Naive B cell (primary cell): ENCODE measurements around the gene RTEL1. TPM values are rescaled to one million over a fixed set of nuclear protein-coding genes. Genes with fewer than 3 reads are reported as not detected.
A peak's percentile ranks its signal among the peaks of the same experiment; 100 is the strongest.
"Not testable (repeated sequence)": the region's sequence is repeated elsewhere in the genome, so short reads cannot be mapped to it uniquely, and the experiment has no call there.

Source experiments
- ATAC-seq, 2 donors: fragments of 150-1000 bp; cut with Tn5 transposase; 2 replicates each; pipeline ENCODE4 v1.10.0; 2021; ENCODE audit warnings: low read depth in 2 of 2, mild to moderate bottlenecking in 2 of 2, moderate library complexity in 2 of 2
- DNase-seq: peaks from one replicate; pipeline ENCODE4 v3.0.0; 2022
- H3K27ac Mint-ChIP-seq, 6 donors: one replicate each; pipeline ENCODE4 v1.8.0; 2020 to 2022; ENCODE audit warnings: mild to moderate bottlenecking in 6 of 6, mixed read lengths in 6 of 6, moderate library complexity in 5 of 6, inconsistent platforms in 2 of 6
- H3K27me3 Mint-ChIP-seq, 3 donors: one replicate each; pipeline ENCODE4 v1.8.0; 2021 to 2022; ENCODE audit warnings: mixed read lengths in 3 of 3, mild to moderate bottlenecking in 1 of 3
- H3K36me3 Mint-ChIP-seq, 2 donors: one replicate each; pipeline ENCODE4 v1.8.0; 2020 to 2022; ENCODE audit warnings: mixed read lengths in 2 of 2, inconsistent platforms in 1 of 2, mild to moderate bottlenecking in 1 of 2
- H3K4me1 Mint-ChIP-seq, 3 donors: one replicate each; pipeline ENCODE4 v1.8.0; 2020 to 2022; ENCODE audit warnings: mixed read lengths in 3 of 3, inconsistent platforms in 1 of 3, mild to moderate bottlenecking in 1 of 3, moderate library complexity in 1 of 3
- H3K4me3 Mint-ChIP-seq, 8 donors: one replicate each; pipeline ENCODE4 v1.8.0; 2020 to 2022; ENCODE audit warnings: mild to moderate bottlenecking in 8 of 8, mixed read lengths in 8 of 8, moderate library complexity in 8 of 8, inconsistent platforms in 2 of 8
- H3K9me3 Mint-ChIP-seq, 7 donors: one replicate each; pipeline ENCODE4 v1.8.0; 2020 to 2022; ENCODE audit warnings: mixed read lengths in 7 of 7, mild to moderate bottlenecking in 5 of 7, inconsistent platforms in 2 of 7, moderate library complexity in 1 of 7
- polyA plus RNA-seq, 6 donors: library from polyadenylated mRNA; unstranded; fragments of 300-500 nt; fragmentation: Illumina TruSeq; gene quantifications; one replicate each; pipeline ENCODE4 v1.2.3, GENCODE V29; 2021; ENCODE audit warnings: low read depth in 6 of 6

Gene RTEL1
- polyA plus RNA-seq, 6 donors from 2014 or later: 1.5 to 6.5 (median 3.0) TPM; not detected in 1

DNA sequence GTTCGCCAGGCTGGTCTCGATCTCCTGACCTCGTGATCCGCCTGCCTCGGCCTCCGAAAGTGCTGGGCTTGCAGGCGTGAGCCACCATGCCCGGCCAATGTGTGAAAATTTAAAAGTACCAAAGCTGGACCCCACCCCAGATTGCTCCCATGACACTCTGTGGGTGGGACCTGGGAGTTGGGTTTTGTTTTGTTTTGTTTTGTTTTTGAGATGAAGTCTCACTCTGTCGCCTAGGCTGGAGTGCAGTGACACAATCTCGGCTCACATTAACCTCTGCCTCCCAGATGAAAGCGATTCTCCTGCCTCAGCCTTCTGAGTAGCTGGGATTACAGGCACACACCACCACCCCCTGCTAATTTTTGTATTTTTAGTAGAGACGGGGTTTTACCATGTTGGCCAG lies 13.6 kb downstream of the RTEL1 start:
- not testable (repeated sequence) for H3K9me3 Mint-ChIP-seq, ATAC-seq, H3K4me3 Mint-ChIP-seq, DNase-seq, H3K27ac Mint-ChIP-seq, H3K27me3 Mint-ChIP-seq, H3K4me1 Mint-ChIP-seq
- H3K36me3 Mint-ChIP-seq: peaks cover 5 to 18% of the 10 kb centered on the region in 2 donors

DNA sequence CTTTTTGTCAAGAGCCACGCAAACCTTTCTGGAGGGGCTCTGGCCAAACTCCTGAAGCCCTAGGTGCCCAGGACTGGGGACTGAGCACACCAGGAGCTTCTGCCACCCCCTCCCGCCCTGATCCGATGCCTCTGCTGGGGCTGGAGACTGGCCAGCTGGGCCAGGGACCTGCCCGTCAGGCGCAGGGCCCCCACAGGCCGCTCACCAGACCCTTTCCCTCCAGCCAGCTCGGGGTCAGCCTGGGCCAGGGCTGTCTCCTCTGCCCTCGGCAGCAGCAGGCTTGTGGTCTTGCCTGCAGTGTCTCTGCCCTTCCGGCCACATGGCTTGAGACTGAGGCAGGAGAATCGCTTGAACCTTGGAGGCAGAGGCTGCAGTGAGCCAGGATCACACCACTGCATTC lies 14.6 kb downstream of the RTEL1 start:
- Mint-ChIP-seq H3K9me3 (peaks cover 0 to 1% (median 0%) of the 10 kb centered on the region in 7 donors), H3K27me3 (no peaks in the 10 kb centered on the region), H3K27ac (no peak overlapping the region), H3K36me3 (peaks cover 5 to 18% of the 10 kb centered on the region in 2 donors), H3K4me3 (no peak overlapping the region), H3K4me1 (peaks cover 0 to 4% (median 4%) of the 10 kb centered on the region in 3 donors)
- no peak for DNase-seq
- ATAC-seq: no peak

DNA sequence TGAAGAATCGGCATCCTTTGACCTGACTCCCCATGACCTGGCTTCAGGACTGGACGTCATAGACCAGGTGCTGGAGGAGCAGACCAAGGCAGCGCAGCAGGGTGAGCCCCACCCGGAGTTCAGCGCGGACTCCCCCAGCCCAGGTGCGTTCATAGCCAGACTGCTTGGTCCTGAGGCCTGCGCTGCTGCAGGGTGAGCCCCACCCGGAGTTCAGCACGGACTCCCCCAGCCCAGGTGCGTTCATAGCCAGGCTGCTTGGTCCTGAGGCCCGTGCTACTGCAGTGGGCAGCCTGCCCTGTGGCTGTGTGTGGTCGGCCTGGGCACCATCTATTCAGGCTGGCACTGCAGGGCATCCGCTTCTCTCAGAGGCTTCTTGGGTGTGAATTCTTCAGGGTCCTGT lies 15.8 kb downstream of the RTEL1 start:
- Mint-ChIP-seq H3K9me3 (no peaks in the 10 kb centered on the region), H3K36me3 (peaks cover 0 to 11% of the 10 kb centered on the region in 2 donors), H3K4me1 (peaks cover 0 to 4% (median 0%) of the 10 kb centered on the region in 3 donors), H3K4me3 (no peak overlapping the region), H3K27me3 (no peaks in the 10 kb centered on the region), H3K27ac (peak overlapping the region in 1 of 6 donors; percentile 76)
- ATAC-seq: no peak
- DNase-seq: no peak

DNA sequence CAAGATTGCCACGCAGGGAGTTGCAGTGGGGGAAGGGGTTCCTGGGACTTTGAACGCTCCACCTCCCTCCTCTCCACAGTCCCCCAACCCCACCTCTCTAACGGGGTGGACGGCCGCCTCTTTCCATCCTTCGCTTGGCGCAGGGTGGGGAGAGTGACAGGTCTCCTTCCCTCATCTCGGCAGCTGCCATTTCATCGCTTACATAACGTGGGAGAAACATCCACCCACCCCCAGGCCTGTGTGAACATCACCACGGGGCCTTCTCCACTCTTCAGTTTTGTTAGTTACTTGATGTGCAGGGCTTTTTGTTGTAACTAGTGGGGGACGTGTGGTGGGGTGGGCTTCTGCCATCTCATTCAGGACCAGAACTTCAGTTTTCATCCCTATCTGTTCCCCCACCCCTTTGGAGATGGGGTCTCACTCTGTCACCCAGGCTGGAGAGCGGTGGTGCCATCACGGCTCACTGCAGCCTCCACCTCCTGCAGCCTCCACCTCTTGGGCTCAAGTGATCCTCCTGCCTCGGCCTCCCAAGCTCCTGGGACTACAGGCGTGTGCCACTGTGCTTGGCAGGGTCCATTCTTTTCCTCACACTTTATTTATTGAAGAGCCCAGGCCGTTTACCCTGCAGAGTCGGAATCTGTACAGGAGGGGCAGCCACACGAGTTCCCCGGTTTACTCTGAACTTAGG lies 17.7 kb downstream of the RTEL1 start:
- Mint-ChIP-seq H3K27me3 (no peaks in the 10 kb centered on the region), H3K27ac (no peak overlapping the region), H3K4me3 (peak overlapping the region in 1 of 8 donors; percentile 66), H3K36me3 (peaks cover 0 to 11% of the 10 kb centered on the region in 2 donors), H3K4me1 (no peaks in the 10 kb centered on the region), H3K9me3 (no peaks in the 10 kb centered on the region)
- DNase-seq (no peak), ATAC-seq (no peak)

DNA sequence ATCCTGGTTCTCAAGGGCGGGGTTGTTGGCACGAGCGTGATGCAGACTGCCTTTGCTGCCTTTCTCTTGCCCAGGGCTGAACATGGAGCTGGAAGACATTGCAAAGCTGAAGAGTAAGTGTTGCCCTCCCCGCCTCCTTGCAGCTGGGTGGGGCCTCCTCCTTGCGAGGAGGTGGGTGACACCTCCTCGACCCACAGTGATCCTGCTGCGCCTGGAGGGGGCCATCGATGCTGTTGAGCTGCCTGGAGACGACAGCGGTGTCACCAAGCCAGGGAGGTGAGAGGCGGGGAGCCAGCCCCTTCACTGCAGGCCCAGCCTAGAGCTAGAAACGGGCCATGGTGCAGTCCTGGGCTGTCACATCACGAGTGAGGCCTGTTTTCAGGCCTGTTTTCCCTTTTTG lies 20.0 kb downstream of the RTEL1 start:
- Mint-ChIP-seq H3K4me1 (no peaks in the 10 kb centered on the region), H3K36me3 (peaks cover 0 to 11% of the 10 kb centered on the region in 2 donors), H3K9me3 (no peaks in the 10 kb centered on the region), H3K4me3 (no peak overlapping the region), H3K27ac (peak overlapping the region in 1 of 6 donors; percentile 67), H3K27me3 (no peaks in the 10 kb centered on the region)
- DNase-seq: no peak
- ATAC-seq: no peak

DNA sequence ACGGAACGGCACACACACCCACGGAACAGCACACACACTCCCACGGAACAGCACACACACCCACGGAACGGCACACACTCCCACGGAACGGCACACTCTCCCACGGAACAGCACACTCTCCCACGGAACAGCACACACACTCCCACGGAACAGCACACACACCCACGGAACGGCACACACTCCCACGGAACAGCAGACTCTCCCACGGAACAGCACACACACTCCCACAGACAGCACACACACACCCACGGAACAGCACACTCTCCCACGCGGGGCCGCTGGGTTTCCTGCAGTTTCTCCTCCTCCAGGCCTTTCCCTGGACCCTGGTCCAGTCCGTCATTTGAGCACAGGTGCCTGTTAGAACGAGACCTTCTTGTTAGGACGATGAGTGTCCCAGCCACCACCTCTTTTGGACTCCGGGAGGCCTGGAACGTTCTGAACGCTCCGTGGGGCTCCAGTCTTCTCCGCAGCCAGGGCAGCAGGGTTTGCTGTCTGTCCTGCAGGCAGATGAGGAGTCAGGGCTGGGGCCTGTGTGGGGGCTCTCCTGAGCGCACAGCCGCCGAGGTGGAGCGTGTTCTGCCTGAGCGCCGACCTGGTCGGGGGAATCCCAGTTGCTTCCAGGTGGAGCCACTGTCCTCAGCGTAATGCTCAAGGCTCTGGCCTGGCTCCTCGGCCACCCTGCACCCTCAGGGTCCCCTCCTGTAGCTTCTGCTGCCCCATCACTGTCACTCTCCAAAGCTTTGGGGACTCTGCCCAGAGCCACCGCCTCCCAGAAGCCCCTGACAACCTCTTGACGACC lies 20.8 kb downstream of the RTEL1 start:
- Mint-ChIP-seq H3K9me3 (no peaks in the 10 kb centered on the region), H3K27me3 (no peaks in the 10 kb centered on the region), H3K27ac (no peak overlapping the region)

DNA sequence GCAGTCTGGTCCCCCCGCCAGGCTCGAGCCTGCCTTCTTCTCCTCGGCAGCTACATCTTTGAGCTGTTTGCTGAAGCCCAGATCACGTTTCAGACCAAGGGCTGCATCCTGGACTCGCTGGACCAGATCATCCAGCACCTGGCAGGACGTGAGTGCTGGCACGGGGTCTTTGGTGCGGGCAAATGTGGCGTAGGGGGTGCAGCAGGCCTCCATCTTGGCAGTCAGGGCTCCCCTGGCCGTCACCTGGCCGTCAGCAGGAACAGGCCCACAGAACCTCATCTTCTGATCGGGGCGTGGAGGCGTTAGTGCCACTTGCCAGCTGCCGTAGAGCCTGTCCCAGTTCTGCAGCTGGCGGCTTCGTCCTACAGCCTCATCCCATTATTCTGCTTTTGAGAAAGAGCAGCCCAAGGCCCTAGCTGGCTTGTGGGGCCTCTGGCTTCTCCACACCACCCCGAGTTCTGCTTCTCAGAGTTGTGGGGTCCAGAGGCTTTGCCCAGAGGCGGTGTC lies 21.7 kb downstream of the RTEL1 start:
- H3K27me3 Mint-ChIP-seq: no peaks in the 10 kb centered on the region
- no peaks in the 10 kb centered on the region for H3K4me1 Mint-ChIP-seq
- H3K36me3 Mint-ChIP-seq: peaks cover 0 to 11% of the 10 kb centered on the region in 2 donors
- DNase-seq (no peak), ATAC-seq (no peak)
- H3K27ac Mint-ChIP-seq: no peak overlapping the region
- no peaks in the 10 kb centered on the region for H3K9me3 Mint-ChIP-seq
- H3K4me3 Mint-ChIP-seq: no peak overlapping the region

More for the DNA sequence above, 20.8 kb downstream of the RTEL1 start:
- no peaks in the 10 kb centered on the region for H3K4me1 Mint-ChIP-seq
- no peak for DNase-seq
- no peak for ATAC-seq
- no peak overlapping the region for H3K4me3 Mint-ChIP-seq
- H3K36me3 Mint-ChIP-seq: peaks cover 0 to 11% of the 10 kb centered on the region in 2 donors

DNA sequence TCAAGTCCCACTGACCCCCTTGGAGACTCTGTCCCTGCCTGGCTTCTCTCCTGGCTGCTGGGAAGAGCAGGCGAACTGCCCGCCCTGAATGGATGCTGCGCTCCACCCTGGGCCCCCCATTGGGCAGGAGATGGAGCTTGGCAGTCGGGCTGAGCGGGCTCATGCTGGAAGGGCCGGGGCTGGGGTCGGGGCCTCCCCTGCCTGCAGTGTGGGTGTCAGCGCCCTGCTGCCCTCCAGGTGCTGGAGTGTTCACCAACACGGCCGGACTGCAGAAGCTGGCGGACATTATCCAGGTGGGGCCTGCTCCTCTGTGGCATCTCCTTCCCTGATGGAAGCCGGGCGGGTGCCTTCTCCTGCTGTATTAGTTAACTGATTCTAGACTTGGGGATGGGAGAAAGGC lies 22.3 kb downstream of the RTEL1 start:
- no peaks in the 10 kb centered on the region for H3K9me3 Mint-ChIP-seq
- DNase-seq: no peak

DNA sequence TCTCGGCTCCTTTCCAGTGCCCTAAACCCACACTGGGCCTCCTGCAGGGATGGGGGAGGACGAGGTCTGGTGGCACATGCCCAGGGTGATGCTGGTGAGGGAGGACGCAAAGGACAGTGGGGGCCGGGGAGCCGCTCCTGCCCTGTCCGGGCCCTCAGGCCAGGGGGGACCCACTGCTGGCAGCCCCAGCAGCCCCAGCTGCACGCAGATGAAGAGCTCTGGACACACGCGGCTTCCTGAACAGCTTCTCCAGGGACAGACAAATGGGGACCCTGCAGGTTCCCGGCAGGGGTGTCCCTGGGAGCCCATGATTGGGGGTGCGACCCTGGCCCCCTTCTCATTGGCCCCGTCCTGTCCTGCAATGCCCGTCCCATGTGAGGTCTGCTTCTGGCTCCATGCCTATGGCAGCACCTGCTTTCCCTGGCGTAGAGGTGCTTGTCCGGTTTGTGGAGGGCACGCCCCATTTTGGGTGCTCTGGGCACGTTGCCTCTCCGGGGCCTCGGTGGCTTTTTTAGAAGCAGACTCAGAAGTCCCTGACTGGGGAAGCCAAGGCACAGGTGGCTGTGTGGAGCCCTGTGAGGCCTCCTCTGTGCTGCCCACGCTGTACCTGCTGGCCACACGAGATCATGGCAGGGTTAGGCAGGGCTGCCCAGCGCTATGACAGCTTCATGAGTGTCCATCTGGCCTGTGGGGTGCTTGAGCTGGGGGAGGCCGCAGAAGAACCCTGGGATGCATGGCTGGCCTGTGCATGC lies 22.9 kb downstream of the RTEL1 start:
- Mint-ChIP-seq H3K4me3 (no peak overlapping the region), H3K27me3 (no peaks in the 10 kb centered on the region), H3K27ac (no peak overlapping the region), H3K36me3 (peaks cover 0 to 4% of the 10 kb centered on the region in 2 donors), H3K4me1 (no peaks in the 10 kb centered on the region), H3K9me3 (no peaks in the 10 kb centered on the region)
- ATAC-seq (no peak), DNase-seq (no peak)

More for the DNA sequence above, 22.3 kb downstream of the RTEL1 start:
- Mint-ChIP-seq H3K36me3 (peaks cover 0 to 10% of the 10 kb centered on the region in 2 donors), H3K4me1 (no peaks in the 10 kb centered on the region), H3K27ac (no peak overlapping the region), H3K4me3 (no peak overlapping the region), H3K27me3 (no peaks in the 10 kb centered on the region)
- no peak for ATAC-seq

DNA sequence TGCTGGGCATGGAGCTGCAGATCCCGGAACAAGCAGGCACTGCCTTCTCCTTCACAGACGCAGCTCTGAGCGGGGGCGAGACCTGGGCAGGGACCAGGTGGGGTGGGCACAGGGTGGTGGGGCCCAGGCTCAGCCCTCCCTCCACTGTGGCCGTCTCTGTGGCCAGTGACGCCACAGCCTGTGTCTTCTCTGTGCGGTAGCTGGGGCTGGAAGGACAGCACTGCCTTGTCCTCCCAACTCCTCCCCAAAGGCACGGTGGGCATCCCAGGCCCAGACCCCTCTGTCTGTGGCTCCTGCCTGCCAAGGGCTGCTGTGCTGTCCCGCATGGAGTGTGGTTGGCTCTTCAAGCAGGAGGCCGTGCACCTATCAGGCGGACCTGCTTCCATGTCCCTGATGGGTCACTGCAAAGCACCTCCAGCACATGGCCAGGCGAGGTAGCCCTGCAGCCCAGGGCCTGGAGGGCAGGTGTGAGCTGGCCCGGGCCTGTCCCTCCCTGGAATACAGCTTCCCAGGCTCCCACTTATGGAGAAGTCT lies 23.6 kb downstream of the RTEL1 start:
- H3K4me3 Mint-ChIP-seq: peak overlapping the region in 1 of 8 donors; percentile 25
- H3K9me3 Mint-ChIP-seq: no peaks in the 10 kb centered on the region
- no peak for DNase-seq
- H3K36me3 Mint-ChIP-seq: no peaks in the 10 kb centered on the region
- H3K4me1 Mint-ChIP-seq: no peaks in the 10 kb centered on the region
- no peaks in the 10 kb centered on the region for H3K27me3 Mint-ChIP-seq
- ATAC-seq: no peak
- H3K27ac Mint-ChIP-seq: no peak overlapping the region

DNA sequence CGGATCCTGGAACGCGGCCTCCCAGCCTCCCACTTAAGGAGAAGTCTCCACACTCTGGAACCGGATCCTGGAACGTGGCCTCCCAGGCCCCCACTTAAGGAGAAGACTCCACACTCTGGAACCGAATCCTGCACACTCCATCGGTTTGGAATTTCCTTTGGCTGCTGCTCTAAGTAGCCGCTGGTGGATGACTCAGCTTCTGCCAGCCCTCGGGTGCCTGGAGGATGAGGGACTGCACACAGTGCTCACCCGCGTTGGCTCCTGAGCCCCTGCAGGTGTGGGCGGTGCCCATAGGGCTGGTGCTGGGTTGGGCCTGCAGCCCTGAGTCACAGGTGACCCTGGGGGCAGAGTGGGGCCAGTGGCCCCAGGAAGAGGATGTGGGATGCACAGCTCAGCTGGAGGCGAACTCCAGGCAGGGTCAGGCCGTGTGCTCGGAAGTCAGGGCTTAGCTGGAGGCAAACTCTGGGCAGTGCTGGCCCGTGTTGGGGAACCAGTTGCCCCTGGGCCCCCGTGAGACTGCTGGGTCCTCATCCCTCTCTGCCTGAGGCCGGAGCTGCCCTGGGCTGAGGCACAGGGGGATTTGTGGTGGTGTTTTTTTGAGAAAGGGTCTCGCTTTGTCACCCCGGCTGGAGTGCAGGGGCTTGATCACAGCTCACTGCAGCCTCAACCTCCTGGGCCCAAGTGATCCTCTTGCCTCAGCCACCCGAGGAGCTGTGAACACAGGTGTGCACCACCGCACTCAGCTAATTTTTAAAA lies 24.4 kb downstream of the RTEL1 start:
- no peak for ATAC-seq
- Mint-ChIP-seq H3K4me3 (no peak overlapping the region), H3K36me3 (no peaks in the 10 kb centered on the region), H3K4me1 (peaks cover 0 to 3% (median 0%) of the 10 kb centered on the region in 3 donors), H3K27me3 (no peaks in the 10 kb centered on the region), H3K9me3 (no peaks in the 10 kb centered on the region), H3K27ac (peak overlapping the region in 1 of 6 donors; percentile 18)
- no peak for DNase-seq

DNA sequence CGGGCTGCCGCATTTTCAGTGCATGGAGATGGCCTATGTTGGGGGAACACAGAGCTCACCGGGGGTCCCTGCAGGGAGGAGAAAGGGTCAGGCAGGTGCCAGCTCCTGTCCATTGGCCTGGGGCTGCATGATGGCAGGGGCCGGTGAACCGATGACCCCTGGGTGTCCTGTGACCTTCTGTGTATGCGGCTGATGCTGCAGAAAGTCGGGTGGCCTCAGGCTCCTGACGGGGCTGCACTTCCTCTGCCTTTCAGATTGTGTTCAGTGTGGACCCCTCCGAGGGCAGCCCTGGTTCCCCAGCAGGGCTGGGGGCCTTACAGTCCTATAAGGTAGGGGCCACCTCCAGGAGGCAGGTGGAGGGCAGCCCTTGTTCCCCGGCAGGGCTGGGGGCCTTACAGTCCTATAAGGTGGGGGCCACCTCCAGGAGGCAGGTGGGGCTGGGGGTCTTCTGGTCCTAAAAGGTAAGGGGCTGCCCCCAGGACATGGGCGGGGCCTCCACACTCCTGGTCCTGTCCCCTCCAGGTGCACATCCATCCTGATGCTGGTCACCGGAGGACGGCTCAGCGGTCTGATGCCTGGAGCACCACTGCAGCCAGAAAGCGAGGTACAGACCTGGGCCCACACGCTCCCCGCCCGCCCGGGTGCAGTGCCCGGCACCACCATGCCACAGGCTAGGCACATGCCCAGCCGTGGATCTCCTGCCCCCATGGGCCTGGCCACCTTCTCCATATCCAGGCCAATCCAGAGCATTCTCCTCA lies 27.3 kb downstream of the RTEL1 start:
- H3K27me3 Mint-ChIP-seq: no peaks in the 10 kb centered on the region
- H3K36me3 Mint-ChIP-seq: no peaks in the 10 kb centered on the region
- H3K9me3 Mint-ChIP-seq: no peaks in the 10 kb centered on the region
- peaks cover 0 to 3% (median 0%) of the 10 kb centered on the region in 3 donors for H3K4me1 Mint-ChIP-seq
- no peak for ATAC-seq
- no peak overlapping the region for H3K4me3 Mint-ChIP-seq
- no peak for DNase-seq
- H3K27ac Mint-ChIP-seq: peak overlapping the region in 2 of 6 donors; percentile 49 to 94
